GM18526 (cell line): ENCODE measurements around the gene OR2L8.

Experiments
- POLR2A ChIP-seq: IDR thresholded peaks from 3 replicates; pipeline ENCODE4 v1.6.1; 2011; ENCODE audit not compliant: insufficient read length; ENCODE audit errors: extremely low read depth

Gene OR2L8, protein sequence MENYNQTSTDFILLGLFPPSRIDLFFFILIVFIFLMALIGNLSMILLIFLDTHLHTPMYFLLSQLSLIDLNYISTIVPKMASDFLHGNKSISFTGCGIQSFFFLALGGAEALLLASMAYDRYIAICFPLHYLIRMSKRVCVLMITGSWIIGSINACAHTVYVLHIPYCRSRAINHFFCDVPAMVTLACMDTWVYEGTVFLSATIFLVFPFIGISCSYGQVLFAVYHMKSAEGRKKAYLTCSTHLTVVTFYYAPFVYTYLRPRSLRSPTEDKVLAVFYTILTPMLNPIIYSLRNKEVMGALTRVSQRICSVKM

GRCh38 chr1:247948558-247948957 is at the start of gene OR2L8:
TSS of gene OR2L8 (plus strand) at chr1:247948858. CDS start at chr1:247948858, 0 bp downstream.
- TF ChIP-seq POLR2A = no peak

- TF ChIP-seq POLR2A = no peak
Measured at GRCh38 chr1:247904122-247904521, 44.5 kb upstream of the OR2L8 start.

GRCh38 chr1:247905181-247905580 is 43.5 kb upstream of the OR2L8 start:
- no peak for TF ChIP-seq POLR2A

DNA sequence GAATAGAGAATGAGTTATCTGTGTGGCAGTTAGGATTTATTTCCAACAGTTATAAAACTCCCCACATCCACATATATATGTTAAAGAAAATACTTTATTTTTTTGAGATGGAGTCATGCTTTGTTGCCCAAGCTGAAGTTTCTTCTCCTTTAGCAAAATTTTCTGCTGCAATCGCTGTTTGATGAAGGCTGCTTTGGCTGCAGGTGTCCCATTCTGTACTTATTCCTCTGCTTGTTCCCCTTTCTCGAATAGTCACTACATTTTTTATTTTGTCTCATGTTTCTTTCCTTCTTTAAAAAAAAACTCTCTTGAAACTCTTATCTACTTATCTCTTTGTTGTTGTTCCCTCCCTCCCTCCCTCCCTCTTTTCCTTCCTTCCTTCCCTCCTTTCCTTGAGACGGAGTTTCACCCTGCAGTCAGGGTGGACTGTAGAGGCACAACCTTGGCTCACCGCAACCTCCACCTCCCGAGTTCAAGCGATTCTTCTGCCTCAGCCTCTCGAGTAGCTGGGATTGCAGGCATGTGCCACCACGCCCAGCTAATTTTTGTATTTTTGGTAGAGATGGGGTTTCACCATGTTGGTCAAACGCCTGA is 42.7 kb upstream of the OR2L8 start:
- TF ChIP-seq POLR2A = no peak

DNA sequence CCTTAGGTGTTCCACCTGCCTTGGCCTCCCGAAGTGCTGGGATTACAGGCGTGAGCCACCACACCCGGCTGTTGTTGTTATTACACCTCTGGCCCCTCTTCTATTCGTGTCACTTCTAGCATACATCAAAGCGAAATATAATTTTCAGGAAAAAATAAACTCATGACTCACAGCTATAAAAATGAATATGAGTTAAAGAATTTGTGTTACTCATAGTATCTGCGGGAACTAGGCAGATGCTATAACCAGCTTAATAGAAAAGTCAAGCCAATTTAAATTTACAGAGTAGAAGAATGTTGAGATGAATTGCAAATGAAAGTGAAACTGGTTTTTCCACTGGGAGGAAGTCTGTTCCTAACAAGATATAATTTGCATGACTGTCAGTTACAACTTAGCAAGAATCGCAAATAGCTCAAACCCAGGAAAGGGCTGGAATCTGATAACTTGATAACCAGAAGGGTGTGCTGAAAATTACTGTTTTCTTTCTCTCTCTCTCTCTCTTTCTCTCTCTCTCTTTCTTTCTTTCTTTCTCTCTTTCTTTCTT is 42.1 kb upstream of the OR2L8 start:
- no peak for TF ChIP-seq POLR2A

DNA sequence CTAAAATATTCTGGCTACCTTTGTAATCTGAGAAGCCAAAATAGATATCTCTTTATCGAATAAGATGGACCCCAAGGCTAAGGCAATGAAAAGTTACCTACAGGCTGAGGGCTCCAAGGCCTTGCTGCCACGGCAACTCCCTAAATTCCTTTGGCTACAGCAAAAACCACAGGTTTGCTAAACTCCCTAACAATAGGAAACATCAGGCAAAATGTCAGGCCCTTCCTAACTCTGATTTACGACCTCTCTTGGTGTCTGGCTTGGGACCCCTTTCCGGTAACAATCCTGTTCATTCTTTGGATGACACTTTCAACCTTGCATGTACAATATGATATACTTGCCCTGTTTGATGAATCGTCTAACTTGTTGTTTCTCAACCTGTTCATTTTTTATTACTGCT is 39.9 kb upstream of the OR2L8 start:
- no peak for TF ChIP-seq POLR2A

DNA sequence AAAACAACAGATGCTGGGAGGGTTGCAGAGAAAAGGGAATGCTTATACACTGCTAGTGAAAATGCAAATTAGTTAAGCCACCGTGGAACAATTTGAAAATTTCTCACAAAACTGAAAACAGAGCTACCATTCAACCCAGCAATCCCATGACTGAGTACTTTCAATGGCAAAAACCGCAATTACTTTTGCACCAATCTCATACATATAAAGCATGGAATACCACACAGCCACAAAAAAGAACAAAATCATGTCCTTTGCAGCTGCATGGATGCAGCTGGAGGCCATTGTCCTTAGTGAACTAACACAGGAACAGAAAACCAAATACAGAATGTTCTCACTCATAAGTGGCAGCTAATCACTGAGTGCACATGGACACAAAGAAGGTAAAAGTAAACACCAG is 34.9 kb upstream of the OR2L8 start:
- no peak for TF ChIP-seq POLR2A

- TF ChIP-seq POLR2A = no peak
Measured at GRCh38 chr1:247914941-247915662, 33.6 kb upstream of the OR2L8 start.

DNA sequence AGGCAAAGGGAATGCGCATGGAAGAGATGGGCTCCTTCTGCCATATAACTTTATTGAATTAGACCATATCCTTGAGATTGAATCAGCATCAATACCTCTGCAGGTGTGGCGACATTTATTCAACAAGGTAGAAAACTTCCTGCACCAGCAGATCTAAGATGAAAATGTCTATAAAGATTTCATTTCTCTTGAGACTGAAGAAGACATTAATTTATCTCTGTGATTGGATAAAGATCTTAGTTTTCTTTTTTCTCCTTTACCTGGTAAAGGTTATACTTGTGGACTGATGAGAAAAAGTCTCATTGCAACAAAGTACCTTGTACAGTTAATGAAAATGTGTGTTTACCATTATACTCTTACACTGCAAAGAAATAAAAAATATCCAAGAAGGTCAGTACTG is 28.7 kb upstream of the OR2L8 start, which contains the start of gene OR2T8:
Gene OR2T8 (plus strand): TSS at position 301 of the 400 bp plus-strand sequence. CDS start 766 bp downstream, outside the sequence.
- no peak for TF ChIP-seq POLR2A

- no peak for TF ChIP-seq POLR2A
Measured at GRCh38 chr1:247923941-247924340, 24.7 kb upstream of the OR2L8 start.

DNA sequence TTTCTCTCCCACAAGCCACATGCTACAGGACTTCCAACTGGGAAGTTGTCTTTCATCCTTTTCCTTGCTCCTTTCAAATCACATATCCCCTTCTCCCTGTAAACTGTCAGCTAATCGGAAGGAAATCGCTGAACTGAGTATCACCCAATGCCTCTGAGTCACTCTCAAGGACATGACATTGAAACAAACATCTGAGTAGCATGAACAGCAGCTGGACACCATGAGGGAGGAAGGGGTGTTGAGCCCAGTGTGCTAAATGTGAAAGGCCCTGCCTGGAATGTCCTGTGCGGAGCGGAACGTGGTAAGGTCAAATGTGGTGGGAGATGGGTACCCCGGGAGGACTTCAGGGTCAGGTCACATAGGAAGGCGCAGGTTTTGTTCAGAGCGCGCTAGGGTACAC is 23.8 kb upstream of the OR2L8 start, which contains the start of gene OR2AJ1:
Gene OR2AJ1 (plus strand): TSS at position 22 of the 400 bp plus-strand sequence. CDS start 8,880 bp downstream, outside the sequence.
- no peak for TF ChIP-seq POLR2A

DNA sequence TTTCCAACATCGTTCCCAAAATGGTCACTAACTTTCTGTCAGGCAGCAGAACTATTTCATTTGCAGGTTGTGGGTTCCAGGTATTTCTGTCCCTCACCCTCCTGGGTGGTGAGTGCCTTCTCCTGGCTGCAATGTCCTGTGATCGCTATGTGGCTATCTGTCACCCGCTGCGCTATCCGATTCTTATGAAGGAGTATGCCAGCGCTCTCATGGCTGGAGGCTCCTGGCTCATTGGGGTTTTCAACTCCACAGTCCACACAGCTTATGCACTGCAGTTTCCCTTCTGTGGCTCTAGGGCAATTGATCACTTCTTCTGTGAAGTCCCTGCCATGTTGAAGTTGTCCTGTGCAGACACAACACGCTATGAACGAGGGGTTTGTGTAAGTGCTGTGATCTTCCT is 14.7 kb upstream of the OR2L8 start:
- TF ChIP-seq POLR2A = no peak

GRCh38 chr1:247935781-247936180 is 12.9 kb upstream of the OR2L8 start:
- TF ChIP-seq POLR2A = no peak

DNA sequence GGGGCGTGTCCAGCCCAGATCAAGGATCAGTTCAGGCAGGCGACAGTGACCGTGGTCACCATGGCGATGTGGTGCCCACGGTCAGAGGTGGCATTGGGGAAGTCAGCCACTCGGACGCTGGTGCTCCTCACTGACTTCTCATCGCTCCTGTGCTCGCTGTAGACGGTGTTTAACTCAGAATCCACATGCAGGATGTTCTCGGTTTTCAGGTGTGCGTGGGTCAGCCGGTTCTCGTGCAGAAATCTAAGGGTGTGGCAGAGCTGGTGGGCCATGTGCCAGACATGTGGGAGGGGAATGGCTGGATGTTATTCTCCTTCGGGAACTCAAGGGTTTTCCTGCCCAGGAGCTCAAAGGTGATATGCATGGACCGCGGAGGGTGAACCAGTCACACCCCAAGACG is 12.2 kb upstream of the OR2L8 start:
- TF ChIP-seq POLR2A = no peak

GRCh38 chr1:247942624-247943023 is 6.0 kb upstream of the OR2L8 start:
- TF ChIP-seq POLR2A = no peak

DNA sequence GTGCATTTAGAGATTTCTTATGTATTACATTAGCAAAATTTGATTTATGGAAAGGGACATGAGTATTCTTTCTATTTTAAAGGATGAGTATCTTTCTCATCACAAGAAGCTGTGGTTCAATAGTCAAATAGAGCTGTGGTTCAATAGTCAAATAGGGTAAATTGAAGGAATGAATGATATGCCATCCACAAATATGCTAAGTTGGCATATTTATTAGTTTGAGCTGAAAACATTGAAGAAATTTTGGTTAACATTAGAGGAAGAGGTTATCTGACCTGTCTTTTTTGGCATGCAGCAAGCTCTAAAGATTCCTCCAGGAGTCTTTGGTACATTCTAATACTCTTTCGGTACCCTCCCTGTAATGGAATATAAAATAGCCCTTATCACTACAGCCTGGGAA is 4.8 kb downstream of the OR2L8 start:
- no peak for TF ChIP-seq POLR2A

DNA sequence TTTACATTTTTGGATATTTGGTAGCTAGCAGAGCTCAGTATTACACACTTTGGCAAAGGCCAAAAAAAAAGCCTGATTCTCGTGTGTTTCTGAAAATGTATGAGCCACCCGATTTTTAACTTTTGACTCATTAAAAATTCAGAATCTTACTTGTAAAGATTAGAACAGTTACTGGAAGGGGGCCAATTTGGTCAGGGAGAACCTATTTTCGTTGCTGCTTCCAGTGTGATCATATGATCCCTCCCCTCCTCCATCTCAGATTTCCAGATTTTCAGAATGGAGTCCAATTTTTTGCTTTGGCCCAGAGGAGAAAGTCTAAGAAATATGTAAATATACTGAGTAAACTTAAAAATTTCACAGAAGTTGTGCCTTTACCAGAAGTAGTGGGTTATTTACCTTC is 13.1 kb downstream of the OR2L8 start:
- TF ChIP-seq POLR2A = no peak
